ENCODE results near the gene CELF4. TPM values are rescaled to one million over a fixed set of nuclear protein-coding genes. Genes with fewer than 3 reads are reported as not detected.

Gene CELF4
- total and polyA plus RNA-seq, 10 donors = 0.46 to 3.5 (median 0.78) TPM

GRCh38 chr18:37282386-37283037 is 283.1 kb downstream of the CELF4 start:
- Histone ChIP-seq H3K9me3 (no peaks in the 10 kb centered on the region), H3K4me1 (no peaks in the 10 kb centered on the region), H3K36me3 (no peaks in the 10 kb centered on the region), H3K27me3 (replicated peaks in 1 of 7) (peaks cover 0 to 29% (median 0%) of the 10 kb centered on the region in 7 donors), H3K4me3 (no peak overlapping the region), H3K27ac (no peak overlapping the region)
- 41 to 64% (median 53%) methylated on average over 5 of the region's 5 CpGs for WGBS, 5 donors
- TF ChIP-seq POLR2A (IDR thresholded peaks at IDR 0.05) (no peak), POLR2AphosphoS5 (IDR thresholded peaks at IDR 0.05) (no peak), CTCF (IDR thresholded peaks at IDR 0.05 in 8 of 11, conservative IDR thresholded peaks at IDR 0.05 in 3 of 11) (no peak)
- intact Hi-C loops (cut with DNase I; ENCODE audit: low total_unique reads) = no loop called here
- DNase-seq = no peak

GRCh38 chr18:37280701-37281393 is 284.8 kb downstream of the CELF4 start:
- intact Hi-C loops (cut with DNase I; ENCODE audit: low total_unique reads) = no loop called here
- 59 to 77% (median 66%) methylated on average over 11 of the region's 11 CpGs for WGBS, 5 donors
- Histone ChIP-seq H3K9me3 (peaks cover 0 to 6% (median 0%) of the 10 kb centered on the region in 8 donors), H3K27me3 (replicated peaks in 1 of 7) (peaks cover 0 to 45% (median 3%) of the 10 kb centered on the region in 7 donors), H3K36me3 (no peaks in the 10 kb centered on the region), H3K4me3 (no peak overlapping the region), H3K4me1 (no peaks in the 10 kb centered on the region), H3K27ac (no peak overlapping the region)
- TF ChIP-seq POLR2A (IDR thresholded peaks at IDR 0.05) (no peak), POLR2AphosphoS5 (IDR thresholded peaks at IDR 0.05) (no peak), CTCF (IDR thresholded peaks at IDR 0.05 in 8 of 11, conservative IDR thresholded peaks at IDR 0.05 in 3 of 11) (no peak)
- no peak for DNase-seq

DNA sequence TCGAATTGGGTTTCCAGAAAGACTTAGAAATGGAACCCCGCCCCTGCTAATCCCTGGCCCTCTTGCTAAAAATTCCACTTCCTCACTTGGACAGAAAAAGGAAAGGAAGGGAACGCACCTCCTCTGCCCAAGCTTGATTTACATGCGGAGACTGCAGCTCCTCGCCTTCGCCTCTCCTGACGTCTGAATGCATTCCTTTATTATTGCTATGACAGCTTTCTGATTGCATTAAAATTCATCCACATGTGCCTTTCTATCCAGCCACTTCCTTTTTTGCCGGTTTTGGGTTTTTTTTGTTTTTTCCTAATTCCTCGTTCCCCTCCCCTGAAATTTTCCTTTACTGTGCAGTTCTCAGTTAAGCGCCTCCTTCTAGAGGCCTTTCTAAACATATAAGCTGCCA is 287.8 kb downstream of the CELF4 start:
- DNase-seq = no peak
- H3K27me3 ChIP-seq (replicated peaks in 1 of 7) = peaks cover 0 to 76% (median 17%) of the 10 kb centered on the region in 7 donors
- intact Hi-C loops (cut with DNase I; ENCODE audit: low total_unique reads) = no loop called here
- WGBS, 5 donors = 57 to 61% (median 58%) methylated on average over 10 of the region's 10 CpGs
- H3K36me3 ChIP-seq = no peaks in the 10 kb centered on the region
- peaks cover 0 to 14% (median 0%) of the 10 kb centered on the region in 8 donors for H3K9me3 ChIP-seq
- H3K4me1 ChIP-seq = no peaks in the 10 kb centered on the region
- TF ChIP-seq CTCF (IDR thresholded peaks at IDR 0.05 in 8 of 11, conservative IDR thresholded peaks at IDR 0.05 in 3 of 11) (no peak), POLR2AphosphoS5 (IDR thresholded peaks at IDR 0.05) (no peak), POLR2A (IDR thresholded peaks at IDR 0.05) (no peak)
- no peak overlapping the region for H3K4me3 ChIP-seq
- H3K27ac ChIP-seq = no peak overlapping the region

Data from spleen (tissue), 11 donors.